Activated CD8-positive, alpha-beta memory T cell treated with anti-CD3 and anti-CD28 coated beads for 1 hour (primary cell): ENCODE data around the gene DPEP3.
"Not testable (repeated sequence)": the region's sequence is repeated elsewhere in the genome, so short reads cannot be mapped to it uniquely, and the experiment has no call there.

ENCODE experiments used
- DNase-seq, 2 donors: peaks; one replicate each; pipeline ENCODE4 v3.0.0-alpha.2; 2020; ENCODE audit warnings: low read depth in 1 of 2; ENCODE audit errors: extremely low read depth in 1 of 2

Gene DPEP3, protein sequence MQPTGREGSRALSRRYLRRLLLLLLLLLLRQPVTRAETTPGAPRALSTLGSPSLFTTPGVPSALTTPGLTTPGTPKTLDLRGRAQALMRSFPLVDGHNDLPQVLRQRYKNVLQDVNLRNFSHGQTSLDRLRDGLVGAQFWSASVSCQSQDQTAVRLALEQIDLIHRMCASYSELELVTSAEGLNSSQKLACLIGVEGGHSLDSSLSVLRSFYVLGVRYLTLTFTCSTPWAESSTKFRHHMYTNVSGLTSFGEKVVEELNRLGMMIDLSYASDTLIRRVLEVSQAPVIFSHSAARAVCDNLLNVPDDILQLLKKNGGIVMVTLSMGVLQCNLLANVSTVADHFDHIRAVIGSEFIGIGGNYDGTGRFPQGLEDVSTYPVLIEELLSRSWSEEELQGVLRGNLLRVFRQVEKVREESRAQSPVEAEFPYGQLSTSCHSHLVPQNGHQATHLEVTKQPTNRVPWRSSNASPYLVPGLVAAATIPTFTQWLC

DNA sequence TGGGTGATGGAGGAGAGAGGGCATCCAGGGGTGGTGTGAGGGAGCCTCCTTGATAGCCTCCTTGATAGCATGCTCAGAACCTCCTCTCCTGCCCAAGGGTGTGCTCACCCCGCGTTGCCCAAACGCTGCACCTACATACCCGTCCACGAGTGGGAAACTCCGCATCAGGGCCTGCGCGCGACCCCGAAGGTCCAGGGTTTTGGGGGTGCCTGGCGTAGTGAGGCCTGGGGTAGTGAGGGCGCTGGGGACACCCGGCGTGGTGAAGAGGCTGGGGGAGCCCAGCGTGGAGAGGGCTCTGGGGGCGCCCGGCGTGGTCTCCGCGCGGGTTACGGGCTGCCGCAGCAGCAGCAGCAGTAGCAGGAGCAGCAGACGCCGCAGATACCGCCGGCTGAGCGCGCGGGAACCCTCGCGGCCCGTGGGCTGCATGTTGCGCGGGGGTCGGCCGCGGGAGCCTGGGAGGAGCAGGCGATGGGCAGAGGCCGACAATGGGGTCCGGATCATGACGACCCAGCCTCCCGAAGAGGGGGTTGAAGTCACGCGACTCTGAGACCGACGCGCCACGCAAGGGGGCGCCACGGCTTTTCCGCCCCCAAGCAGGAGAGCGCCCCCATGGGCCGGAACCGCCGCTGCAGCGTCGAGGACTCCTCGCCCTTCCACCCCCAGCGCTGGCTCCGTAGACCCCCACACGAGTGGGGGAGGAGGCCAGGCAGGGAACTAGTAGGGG, at the start of gene DPEP3:
Gene DPEP3 (minus strand): TSS at position 545 of the 724 bp plus-strand sequence. CDS start 119 bp downstream, at position 426.
- DNase-seq: no peak

DNA sequence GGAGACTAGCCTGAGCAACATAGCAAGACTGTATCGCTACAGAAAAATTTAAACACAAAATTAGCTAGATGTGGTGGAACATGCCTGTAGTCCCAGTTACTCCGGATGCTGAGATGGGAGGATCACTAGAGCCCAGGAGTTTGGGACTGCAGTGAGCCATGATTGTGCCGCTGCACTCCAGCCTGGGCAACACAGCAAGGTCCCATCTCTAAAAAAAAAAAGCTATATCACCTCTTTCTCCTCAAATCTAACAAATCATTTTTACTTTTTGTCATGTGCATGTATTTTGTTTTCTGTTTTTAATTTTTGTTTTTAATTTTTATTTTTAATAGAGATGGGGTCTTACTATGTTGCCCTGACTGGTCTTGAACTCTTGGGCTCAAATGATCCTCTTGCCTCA, 48.7 kb upstream of the DPEP3 start:
- no peak for DNase-seq

DNA sequence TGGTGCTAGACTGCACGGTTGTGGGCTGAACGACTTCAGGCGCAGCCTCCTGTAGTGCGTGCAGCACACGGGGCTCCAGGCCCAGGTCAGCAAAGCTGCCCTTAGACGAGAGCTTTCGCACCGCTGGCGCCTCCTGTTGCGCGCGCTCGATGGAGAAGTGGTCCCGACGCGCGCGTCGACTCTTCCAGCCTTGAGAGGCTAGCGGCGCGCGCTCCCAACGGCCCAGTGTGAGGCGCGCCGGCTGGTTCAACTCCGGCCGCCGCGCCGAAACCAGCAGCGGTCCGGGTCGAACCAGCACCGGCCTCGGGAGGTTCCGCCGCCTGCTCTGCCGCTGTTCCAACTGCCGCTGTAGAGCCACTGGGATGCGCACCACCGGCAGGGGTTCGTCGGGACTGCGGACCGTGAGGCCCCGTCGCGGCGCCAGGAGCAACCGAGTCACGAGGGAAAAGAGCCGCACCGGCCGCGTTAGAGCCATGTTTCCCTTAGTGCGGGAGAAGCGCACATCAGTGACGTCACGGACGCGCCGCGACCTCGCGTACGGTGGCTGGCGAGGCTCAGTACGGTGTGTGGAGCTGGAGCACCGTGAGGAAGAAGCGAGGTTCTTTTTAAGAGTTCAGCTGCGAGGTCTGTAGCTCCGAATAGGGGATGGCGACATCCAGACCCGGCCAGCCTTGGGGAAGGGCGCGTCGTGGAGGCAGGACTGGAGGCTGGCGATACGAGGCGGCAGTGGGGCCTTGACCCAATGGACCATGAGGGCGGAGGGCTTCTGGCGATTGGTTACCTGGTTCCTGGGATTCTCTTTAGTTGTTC, 42.6 kb upstream of the DPEP3 start, which contains the start of the genes DDX28 and DUS2:
Gene DDX28 (minus strand): TSS at position 505 of the 810 bp plus-strand sequence. CDS start 30 bp downstream, at position 475.
Gene DUS2 (plus strand): TSS at position 557 of the 810 bp plus-strand sequence. CDS start 14,740 bp downstream, outside the sequence.
- DNase-seq: peak; percentile 84 to 93

DNA sequence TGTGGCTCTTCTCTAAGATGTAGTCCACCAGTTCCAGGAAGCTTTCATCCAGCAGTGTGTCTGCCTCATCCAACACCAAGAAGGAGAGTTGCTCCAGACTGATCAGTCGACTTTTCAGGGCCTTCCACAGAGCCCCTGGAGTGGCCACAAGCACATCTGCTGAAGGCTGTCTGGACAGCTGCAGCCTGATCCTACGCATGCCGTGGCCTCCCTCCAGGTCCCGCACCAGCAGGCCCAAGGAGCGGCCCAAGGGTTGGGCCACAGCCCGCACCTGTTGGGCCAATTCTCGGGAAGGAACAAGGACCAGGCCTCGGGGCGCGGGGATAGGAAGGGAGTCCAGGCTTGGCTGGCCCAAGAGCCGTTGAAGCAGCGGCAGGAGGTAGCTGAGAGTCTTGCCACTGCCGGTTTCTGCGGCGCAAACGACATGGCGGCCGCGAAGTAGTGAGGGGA, 42.0 kb upstream of the DPEP3 start:
- DNase-seq: no peak

DNA sequence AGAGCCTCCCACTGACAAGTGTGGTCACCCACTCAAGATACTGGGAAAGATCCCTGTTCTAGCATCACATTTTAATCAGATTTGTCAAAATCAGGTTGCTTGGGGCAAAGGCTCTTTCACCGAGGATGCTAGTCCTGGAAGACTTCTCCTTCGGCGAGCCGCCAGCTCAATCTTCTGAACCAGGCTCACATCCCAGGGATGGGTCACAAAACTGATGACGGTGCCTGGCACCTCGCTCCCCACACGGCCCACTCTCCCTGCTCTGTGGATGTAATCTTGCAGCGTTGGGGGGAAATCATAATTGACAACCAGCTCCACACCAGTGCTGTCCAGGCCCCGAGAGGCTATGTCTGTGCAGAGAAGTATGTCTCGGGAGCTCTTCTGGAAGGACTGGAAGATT, 41.2 kb upstream of the DPEP3 start:
- DNase-seq: no peak

DNA sequence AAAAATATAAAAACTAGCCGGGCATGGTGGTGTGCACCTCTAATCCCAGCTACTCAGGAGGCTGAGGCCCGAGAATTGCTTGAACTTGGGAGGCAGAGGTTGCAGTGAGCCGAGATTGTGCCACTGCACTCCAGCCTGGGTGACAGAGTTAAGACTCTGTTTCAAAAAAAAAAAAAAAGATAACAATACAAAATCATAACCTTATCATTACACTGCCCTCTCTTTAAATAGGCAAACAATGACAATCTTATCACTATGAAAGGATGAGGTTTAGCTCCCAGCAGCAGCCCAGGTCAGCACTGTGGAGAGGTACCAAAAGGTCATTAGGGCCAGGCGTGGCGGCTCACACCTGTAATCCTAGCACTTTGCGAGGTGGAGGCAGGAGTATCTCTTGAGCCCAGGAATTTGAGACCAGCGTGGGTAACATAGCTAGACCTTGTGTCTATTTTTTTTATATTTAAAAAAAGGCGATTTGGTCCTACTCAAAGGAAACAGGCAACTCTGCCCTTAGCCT, 38.9 kb upstream of the DPEP3 start:
- DNase-seq: no peak

DNA sequence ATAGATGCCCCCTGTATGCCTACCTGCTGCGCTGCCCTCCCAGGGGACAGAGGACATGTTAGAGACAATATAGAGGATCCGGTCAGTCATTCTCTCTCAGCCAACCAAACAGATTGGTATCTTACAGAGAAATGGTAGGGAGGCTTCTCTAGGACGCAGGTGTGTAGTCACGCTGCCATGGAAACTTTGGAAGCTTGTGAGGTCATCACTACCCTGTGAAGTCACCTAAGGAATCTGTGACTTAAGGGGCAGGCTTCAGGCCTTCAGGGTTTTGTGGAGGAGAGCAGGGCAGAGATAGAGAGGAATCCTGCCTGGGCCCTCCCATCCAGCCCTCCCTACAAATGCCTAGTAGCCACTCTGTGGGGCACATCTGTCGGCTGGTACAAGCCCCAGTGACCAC, 35.4 kb upstream of the DPEP3 start, which contains the start of gene DPEP2NB:
Gene DPEP2NB (minus strand): TSS at position 231 of the 400 bp plus-strand sequence. CDS start 141 bp downstream, at position 90.
- no peak for DNase-seq

DNA sequence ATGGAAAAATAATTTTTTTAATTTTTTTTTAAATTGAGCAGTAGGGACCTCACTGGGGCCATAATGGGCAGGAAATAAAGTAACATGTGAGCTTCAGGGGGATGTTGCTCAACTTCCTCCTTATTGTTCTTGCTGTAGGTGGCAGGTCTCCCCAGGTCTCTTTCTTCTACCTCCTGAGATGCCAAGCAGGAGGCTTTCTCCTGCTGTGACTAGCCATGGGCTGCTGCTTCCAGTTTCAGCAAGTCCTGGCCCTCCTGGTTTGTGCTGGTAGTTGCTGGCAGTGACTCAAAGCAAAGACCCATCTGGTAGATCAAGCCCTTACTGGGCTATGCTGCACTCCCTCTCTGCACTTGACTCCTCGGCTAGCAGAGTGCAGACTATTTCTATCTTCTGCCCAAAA, 33.1 kb upstream of the DPEP3 start:
- DNase-seq: no peak

DNA sequence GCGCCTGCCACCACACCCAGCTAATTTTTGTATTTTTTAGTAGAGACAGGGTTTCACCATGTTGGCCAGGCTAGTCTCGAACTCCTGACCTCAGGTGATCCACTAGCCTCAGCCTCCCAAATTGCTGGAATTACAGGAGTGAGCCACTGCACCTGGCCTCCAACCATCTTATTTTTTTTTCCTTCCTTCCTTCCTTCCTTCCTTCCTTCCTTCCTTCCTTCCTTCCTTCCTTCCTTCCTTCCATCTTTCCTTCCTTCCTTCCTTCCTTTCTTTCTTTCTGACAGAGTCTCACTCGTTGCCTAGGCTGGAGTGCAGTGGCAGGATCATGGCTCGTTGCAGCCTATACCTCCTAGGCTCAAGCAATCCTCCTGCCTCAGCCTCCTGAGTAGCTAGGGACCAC, 29.6 kb upstream of the DPEP3 start:
- DNase-seq: not testable (repeated sequence)

DNA sequence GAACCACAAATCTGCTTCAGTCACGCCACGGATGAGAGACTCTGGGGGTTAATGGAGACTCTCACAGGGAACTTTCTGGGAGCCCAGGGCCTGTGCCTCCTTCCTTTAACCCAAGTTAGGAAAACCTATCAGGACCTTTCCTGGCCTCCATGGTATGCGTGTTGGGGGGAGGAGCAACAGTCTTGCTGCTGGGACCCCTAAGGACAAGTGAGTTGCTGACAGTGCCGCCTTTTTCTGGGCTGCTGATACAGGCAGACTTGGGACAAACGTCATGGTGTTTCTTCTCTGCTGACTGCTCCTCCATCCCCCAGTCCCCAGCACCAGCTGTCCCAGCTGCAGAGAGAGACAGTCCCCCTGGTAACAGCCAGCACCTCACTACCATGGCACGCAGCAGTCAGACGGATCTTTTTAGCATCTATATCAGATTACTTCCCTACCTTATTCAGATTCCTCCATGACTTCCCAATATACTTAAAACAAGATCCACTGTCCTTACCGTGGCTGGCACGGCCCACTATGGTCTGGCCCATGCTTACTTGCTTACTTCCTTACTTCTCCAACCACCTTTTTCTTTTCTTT, 28.9 kb upstream of the DPEP3 start:
- no peak for DNase-seq

DNA sequence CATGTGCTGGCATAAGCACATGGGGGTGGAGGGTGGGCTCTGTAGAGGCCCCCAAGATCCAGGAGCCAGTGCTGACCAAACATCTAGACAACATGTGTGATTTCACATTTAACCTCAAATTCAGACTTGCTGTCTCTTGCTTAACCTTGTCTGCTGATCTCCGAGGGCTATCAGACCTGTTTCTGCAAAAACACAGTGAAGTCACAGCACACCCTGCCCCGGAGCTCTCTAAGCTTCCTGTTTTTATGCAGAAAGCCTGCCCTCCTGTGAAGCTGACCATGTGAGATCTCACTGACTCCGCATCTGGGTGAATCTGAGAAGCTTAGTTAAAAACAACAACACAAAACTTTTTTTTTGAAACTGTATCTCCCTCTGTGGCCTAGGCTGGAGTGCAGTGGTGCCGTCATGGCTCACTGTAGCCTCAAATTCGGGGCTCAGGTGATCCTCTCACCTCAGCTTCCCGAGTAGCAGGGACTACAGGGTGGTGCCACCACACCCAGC, 25.5 kb upstream of the DPEP3 start:
- no peak for DNase-seq

DNA sequence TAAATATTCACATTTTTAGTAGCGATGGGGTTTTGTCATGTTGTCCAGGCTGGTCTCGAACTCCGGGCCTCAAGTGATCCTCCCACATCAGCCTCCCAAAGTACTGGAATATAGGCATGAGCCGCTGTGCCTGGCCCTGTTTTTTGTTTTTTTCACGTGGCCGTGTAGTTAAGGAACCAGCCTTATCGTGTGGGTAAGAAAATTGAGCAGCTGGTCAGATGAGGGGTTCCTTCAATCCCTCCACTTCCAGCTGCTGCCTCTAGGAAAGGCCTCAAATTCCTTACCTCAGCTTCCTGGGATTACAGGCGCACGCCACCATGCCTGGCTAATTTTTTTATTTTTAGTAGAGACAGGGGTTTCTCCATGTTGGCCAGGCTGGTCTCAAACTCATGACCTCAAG, 24.9 kb upstream of the DPEP3 start:
- no peak for DNase-seq

DNA sequence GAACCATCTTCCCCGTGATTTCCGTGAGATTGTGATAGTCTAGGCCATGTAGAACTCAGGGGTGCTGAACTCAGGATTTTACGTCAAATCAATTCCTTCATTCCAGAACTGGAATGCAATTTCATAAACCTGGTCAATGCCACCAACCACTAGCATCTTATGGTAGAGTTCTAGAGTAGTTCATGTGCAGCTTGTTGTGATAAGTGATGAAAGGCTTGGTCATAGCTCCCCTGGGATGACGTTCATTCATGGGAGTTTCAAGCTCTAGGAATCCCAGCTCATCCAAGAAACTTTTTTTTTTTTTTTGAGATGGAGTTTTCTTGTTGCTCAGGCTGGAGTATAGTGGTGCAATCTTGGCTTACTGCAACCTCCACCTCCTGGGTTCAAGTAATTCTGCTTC, 22.7 kb upstream of the DPEP3 start:
- DNase-seq: no peak

DNA sequence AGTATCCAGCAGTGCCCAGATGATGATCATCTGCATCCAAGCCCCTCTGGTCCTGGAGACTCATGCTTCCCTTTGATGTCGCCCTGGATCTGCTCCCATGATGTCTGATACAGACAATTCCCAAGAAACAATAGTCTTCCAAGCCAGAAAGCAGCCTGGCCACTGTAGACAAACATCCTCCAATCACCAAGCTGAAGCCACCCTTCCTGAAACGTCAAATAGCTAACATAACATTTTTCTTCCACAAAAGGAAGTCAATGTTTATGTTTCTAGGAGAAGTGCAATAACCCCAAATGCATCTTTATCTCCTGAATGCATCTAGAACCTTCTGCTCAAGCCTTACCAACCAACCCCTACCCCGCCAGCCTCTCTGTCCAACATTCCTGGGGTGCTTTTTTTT, 20.2 kb upstream of the DPEP3 start:
- no peak for DNase-seq

DNA sequence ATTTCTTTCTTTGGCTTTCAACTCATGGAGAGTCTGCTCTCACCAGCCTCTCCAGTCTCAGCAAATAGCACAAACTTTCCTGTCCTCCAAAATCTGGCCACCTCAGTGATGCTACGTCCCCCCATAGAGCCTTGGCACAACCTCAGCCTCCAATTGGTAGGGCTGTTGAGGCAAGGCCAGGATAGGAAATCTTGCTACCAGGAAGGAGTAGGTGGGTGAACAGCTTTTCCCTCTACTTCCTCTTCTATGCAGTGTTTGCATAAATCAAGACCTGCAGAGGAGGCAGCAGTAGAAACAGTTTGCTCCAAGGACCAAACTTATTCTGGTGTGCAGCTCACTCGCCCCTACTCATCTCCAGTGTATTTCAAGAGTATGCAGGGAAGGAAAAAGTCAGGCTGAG, 19.7 kb upstream of the DPEP3 start:
- no peak for DNase-seq

DNA sequence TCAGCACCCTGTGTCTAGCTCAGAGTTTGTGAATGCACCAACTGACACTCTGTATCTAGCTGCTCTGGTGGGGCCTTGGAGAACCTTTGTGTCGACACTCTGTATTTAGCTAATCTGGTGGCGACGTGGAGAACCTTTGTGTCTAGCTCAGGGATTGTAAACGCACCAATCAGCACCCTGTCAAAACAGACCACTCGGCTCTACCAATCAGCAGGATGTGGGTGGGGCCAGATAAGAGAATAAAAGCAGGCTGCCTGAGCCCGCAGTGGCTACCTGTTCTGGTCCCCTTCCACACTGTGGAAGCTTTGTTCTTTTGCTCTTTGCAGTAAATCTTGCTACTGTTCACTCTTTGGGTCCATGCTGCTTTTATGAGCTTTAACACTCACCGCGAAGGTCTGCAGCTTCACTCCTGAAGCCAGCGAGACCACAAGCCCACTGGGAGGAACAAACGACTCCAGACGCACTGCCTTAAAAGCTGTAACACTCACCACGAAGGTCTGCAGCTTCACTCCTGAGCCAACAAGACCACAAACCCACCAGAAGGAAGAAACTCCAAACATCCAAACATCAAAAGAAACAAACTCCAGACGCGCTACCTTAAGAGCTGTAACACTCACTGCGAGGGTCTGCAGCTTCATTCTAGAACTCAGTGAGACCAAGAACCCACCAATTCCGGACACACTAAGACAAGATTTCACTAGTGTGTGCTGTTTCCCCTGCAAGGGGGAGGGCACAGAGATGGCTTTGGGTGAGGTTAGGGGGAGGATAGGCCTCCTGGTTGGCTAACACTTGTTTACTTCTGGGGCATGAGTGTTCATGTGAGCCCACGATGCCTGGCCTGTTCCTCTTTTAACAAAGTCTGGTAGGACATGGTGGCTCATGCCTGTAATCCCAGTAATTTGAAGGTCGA, 18.7 kb upstream of the DPEP3 start, which contains the start of gene DPEP2:
Gene DPEP2 (minus strand): TSS at position 706 of the 910 bp plus-strand sequence. CDS start 6,272 bp downstream, outside the sequence.
- not testable (repeated sequence) for DNase-seq

DNA sequence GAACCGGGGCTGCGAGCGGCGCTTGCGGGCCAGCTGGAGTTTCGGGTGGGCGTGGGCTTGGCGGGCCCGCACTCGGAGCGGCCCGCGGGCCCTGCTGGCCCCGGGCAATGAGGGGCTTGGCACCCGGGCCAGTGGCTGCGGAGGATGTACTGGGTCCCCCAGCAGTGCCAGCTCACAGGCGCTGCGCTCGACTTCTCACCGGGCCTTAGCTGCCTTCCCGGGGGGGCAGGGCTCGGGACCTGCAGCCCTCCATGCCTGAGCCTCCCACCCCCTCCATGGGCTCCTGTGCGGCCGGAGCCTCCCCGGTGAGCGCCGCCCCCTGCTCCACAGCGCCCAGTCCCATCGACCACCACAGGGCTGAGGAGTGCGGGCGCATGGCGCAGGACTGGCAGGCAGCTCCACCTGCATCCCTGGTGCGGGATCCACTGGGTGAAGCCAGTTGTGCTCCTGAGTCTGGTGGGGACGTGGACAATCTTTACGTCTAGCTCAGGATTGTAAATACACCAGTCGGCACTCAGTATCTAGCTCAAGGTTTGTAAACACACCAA, 18.0 kb upstream of the DPEP3 start:
- DNase-seq: not testable (repeated sequence)

DNA sequence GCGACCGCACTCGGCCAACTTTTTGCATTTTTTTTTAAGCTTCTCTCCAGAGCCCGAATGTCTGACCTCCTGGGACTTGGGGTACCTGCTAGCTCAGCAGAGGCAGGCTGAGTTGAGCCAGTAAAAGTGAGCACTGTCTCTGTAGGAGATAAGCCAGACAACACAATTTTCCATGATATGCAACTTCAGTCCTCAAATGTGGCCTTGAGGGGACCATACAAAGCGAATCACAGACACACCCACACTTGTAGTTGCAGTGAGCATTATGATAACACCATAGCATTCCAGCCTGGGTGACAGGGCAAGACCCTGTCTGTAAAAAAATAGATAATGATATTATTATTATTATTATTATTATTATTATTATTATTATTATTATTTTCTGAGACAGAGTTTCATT, 16.4 kb upstream of the DPEP3 start:
- DNase-seq: no peak
